Measurements from ENCODE around the gene TRMU.
"Not testable (repeated sequence)": the region's sequence is repeated elsewhere in the genome, so short reads cannot be mapped to it uniquely, and the experiment has no call there.

Gene TRMU

GRCh38 chr22:46308283-46308988 is 27.1 kb upstream of the TRMU start:
- H3K27ac ChIP-seq: no peak overlapping the region
- TF ChIP-seq CTCF (conservative IDR thresholded peaks at IDR 0.05): no peak

DNA sequence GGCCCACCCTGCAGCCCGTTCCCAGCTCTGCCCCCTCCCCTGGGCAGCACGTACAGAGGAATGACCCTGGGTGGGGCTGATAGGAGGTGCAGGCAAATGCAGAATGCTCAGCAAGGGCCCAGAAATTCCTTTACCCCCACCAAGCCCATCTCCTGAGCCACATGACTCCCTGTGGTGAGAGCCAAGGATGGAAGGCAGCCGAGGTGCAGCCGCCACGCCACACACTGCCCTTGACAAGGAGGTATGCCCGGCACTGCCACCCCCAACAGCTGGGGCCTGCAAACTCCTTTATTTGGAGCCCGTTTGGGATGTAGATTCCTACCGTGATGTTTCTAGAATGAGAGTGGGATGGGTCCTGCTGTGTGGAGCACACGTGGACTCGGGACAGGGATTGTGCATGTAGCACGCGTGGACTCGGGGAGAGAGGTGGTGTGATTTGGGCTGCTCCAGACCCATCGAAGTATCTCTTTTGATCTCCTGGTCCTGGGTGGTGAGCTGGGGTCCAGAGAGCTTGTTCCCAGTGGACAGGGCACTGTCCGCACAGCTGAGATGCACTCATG is 25.9 kb upstream of the TRMU start:
- no peak overlapping the region for H3K27ac ChIP-seq
- TF ChIP-seq CTCF (conservative IDR thresholded peaks at IDR 0.05) (no peak), ZFX (IDR thresholded peaks at IDR 0.05) (no peak)

GRCh38 chr22:46312056-46312455 is 23.5 kb upstream of the TRMU start:
- H3K27ac ChIP-seq: no peak overlapping the region
- TF ChIP-seq ZFX (IDR thresholded peaks at IDR 0.05): no peak
- no peak for TF ChIP-seq CTCF (conservative IDR thresholded peaks at IDR 0.05)

DNA sequence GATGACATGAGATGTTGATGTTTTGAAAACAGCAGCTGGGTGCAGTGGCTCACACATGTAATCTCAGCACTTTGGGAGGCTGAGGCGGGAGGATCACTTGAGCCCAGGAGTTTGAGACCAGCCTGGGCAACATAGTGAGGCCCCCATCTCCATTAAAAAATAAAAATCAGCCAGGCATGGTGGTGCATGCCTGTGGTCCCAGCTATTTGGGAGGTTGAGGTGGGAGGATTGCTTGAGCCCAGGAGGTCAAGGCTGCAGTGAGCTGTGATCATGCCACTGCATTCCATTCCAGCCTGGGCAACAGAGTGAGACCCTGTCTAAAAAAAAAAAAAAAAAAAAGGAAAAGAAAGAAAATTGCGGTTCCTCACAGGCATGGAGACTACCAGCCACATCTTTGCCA is 22.7 kb upstream of the TRMU start:
- H3K27ac ChIP-seq: not testable (repeated sequence)

DNA sequence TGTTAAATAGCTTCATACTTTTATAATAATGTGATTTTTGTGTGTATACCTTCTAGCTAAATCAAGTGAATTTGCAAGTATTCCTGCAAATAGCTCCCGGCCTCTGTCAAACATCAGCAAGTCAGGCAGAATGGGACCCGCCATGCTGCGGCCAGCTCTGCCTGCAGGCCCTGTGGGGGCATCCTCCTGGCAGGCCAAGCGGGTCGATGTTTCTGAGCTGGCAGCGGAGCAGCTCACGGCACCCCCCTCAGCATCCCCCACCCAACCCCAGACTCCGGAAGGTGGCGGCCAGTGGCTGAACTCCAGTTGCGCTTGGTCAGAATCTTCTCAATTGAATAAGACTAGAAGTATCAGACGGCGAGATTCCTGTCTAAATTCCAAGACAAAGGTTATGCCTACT is 19.5 kb upstream of the TRMU start:
- TF ChIP-seq CTCF (conservative IDR thresholded peaks at IDR 0.05) (no peak), ZFX (IDR thresholded peaks at IDR 0.05) (no peak)

GRCh38 chr22:46317646-46318045 is 17.9 kb upstream of the TRMU start:
- TF ChIP-seq CTCF (conservative IDR thresholded peaks at IDR 0.05) (no peak), ZFX (IDR thresholded peaks at IDR 0.05) (no peak)
- no peak overlapping the region for H3K27ac ChIP-seq

More for the DNA sequence above, 19.5 kb upstream of the TRMU start:
- H3K27ac ChIP-seq: no peak overlapping the region

- no peak for TF ChIP-seq ZFX (IDR thresholded peaks at IDR 0.05)
- TF ChIP-seq CTCF (conservative IDR thresholded peaks at IDR 0.05): no peak
- no peak overlapping the region for H3K27ac ChIP-seq
Observed at GRCh38 chr22:46318576-46318975, 16.9 kb upstream of the TRMU start.

GRCh38 chr22:46319319-46319718 is 16.2 kb upstream of the TRMU start:
- H3K27ac ChIP-seq: no peak overlapping the region
- no peak for TF ChIP-seq CTCF (conservative IDR thresholded peaks at IDR 0.05)
- no peak for TF ChIP-seq ZFX (IDR thresholded peaks at IDR 0.05)
